GM19468 (cell line): ENCODE results near the gene ADAM10.

ENCODE experiments used
- ATAC-seq: cut with Tn5 transposase; IDR thresholded peaks from one replicate; pipeline ENCODE4 v1.9.1; 2021; ENCODE audit warnings: mild to moderate bottlenecking, moderate library complexity, moderate number of reproducible peaks; ENCODE audit not compliant: unreplicated experiment; ENCODE audit errors: extremely low read depth

ADAM10 gene

GRCh38 chr15:58726867-58727266 lies 22.6 kb downstream of the ADAM10 start:
- ATAC-seq = no peak

GRCh38 chr15:58724466-58724865 lies 25.0 kb downstream of the ADAM10 start:
- ATAC-seq = peak; percentile 39

- no peak for ATAC-seq
Observed at GRCh38 chr15:58717357-58717756, 32.1 kb downstream of the ADAM10 start.

GRCh38 chr15:58716027-58716426 lies 33.5 kb downstream of the ADAM10 start:
- no peak for ATAC-seq

- ATAC-seq = no peak
Observed at GRCh38 chr15:58715266-58715917, 34.1 kb downstream of the ADAM10 start.

- ATAC-seq = no peak
Observed at GRCh38 chr15:58710701-58711100, 38.8 kb downstream of the ADAM10 start.

- ATAC-seq = no peak
Observed at GRCh38 chr15:58707397-58707796, 42.1 kb downstream of the ADAM10 start.

- no peak for ATAC-seq
Observed at GRCh38 chr15:58705105-58705504, 44.4 kb downstream of the ADAM10 start.

GRCh38 chr15:58704155-58704865 lies 45.2 kb downstream of the ADAM10 start:
- ATAC-seq = no peak

- no peak for ATAC-seq
Observed at GRCh38 chr15:58703610-58704009, 45.9 kb downstream of the ADAM10 start.

GRCh38 chr15:58702233-58702632 lies 47.3 kb downstream of the ADAM10 start:
- no peak for ATAC-seq

GRCh38 chr15:58701376-58701775 lies 48.1 kb downstream of the ADAM10 start:
- no peak for ATAC-seq

- ATAC-seq = no peak
Observed at GRCh38 chr15:58699769-58700168, 49.7 kb downstream of the ADAM10 start.

- ATAC-seq = no peak
Observed at GRCh38 chr15:58698887-58699641, 50.4 kb downstream of the ADAM10 start.

GRCh38 chr15:58697220-58697619 lies 52.3 kb downstream of the ADAM10 start:
- ATAC-seq = no peak

- no peak for ATAC-seq
Observed at GRCh38 chr15:58696738-58697137, 52.8 kb downstream of the ADAM10 start.

GRCh38 chr15:58694641-58695398 lies 54.7 kb downstream of the ADAM10 start:
- ATAC-seq = no peak

- no peak for ATAC-seq
Observed at GRCh38 chr15:58690703-58691102, 58.8 kb downstream of the ADAM10 start.

- no peak for ATAC-seq
Observed at GRCh38 chr15:58689646-58690045, 59.9 kb downstream of the ADAM10 start.

- ATAC-seq = no peak
Observed at GRCh38 chr15:58686286-58686685, 63.2 kb downstream of the ADAM10 start.
